ENCODE measurements around the gene DUSP10. TPM values are rescaled to one million over a fixed set of nuclear protein-coding genes. Genes with fewer than 3 reads are reported as not detected.

DUSP10 gene
- total RNA-seq, 1 donor = 62.2 TPM

GRCh38 chr1:221718381-221719277 is 23.3 kb downstream of the DUSP10 start:
- peaks cover 87% of the 10 kb centered on the region for H3K79me2 ChIP-seq (ENCODE audit: insufficient read depth, low read length)
- H2AFZ ChIP-seq (ENCODE audit: low read length) = no peak overlapping the region
- H3K4me1 ChIP-seq (ENCODE audit: insufficient read depth, low read length) = peaks cover 67% of the 10 kb centered on the region
- H3K4me2 ChIP-seq (ENCODE audit: insufficient read depth, low read length) = peak overlapping the region; percentile 53
- H3K36me3 ChIP-seq (ENCODE audit: insufficient read depth, low read length) = no peaks in the 10 kb centered on the region
- no peak for TF ChIP-seq CTCF (IDR thresholded peaks at IDR 0.05; ENCODE audit: extremely low read depth, low read depth, low read length)
- peak overlapping the region; percentile 78 for H3K27ac ChIP-seq (ENCODE audit: low read depth, low read length)
- no peaks in the 10 kb centered on the region for H3K9me3 ChIP-seq (ENCODE audit: low read depth, low read length)
- DNase-seq (ENCODE audit: insufficient read length, low spot score, missing footprints) = peak; percentile 84
- H3K4me3 ChIP-seq (ENCODE audit: insufficient read depth, low read length) = no peak overlapping the region
- no peaks in the 10 kb centered on the region for H3K27me3 ChIP-seq (ENCODE audit: insufficient read depth, low read length)
- no peaks in the 10 kb centered on the region for H4K20me1 ChIP-seq (ENCODE audit: insufficient read depth, low read length)

GRCh38 chr1:221717485-221717853 is 24.4 kb downstream of the DUSP10 start:
- Histone ChIP-seq H3K4me2 (ENCODE audit: insufficient read depth, low read length) (no peak overlapping the region), H4K20me1 (ENCODE audit: insufficient read depth, low read length) (no peaks in the 10 kb centered on the region), H3K79me2 (ENCODE audit: insufficient read depth, low read length) (peaks cover 89% of the 10 kb centered on the region), H3K4me1 (ENCODE audit: insufficient read depth, low read length) (peaks cover 61% of the 10 kb centered on the region), H3K27me3 (ENCODE audit: insufficient read depth, low read length) (no peaks in the 10 kb centered on the region), H3K27ac (ENCODE audit: low read depth, low read length) (peak overlapping the region; percentile 5), H3K4me3 (ENCODE audit: insufficient read depth, low read length) (no peak overlapping the region), H3K9me3 (ENCODE audit: low read depth, low read length) (no peaks in the 10 kb centered on the region), H2AFZ (ENCODE audit: low read length) (no peak overlapping the region), H3K36me3 (ENCODE audit: insufficient read depth, low read length) (no peaks in the 10 kb centered on the region)
- TF ChIP-seq CTCF (IDR thresholded peaks at IDR 0.05; ENCODE audit: extremely low read depth, low read depth, low read length) = no peak
- DNase-seq (ENCODE audit: insufficient read length, low spot score, missing footprints) = no peak

GRCh38 chr1:221716713-221717484 is 25.0 kb downstream of the DUSP10 start:
- Histone ChIP-seq H3K9me3 (ENCODE audit: low read depth, low read length) (no peaks in the 10 kb centered on the region), H3K36me3 (ENCODE audit: insufficient read depth, low read length) (no peaks in the 10 kb centered on the region), H4K20me1 (ENCODE audit: insufficient read depth, low read length) (no peaks in the 10 kb centered on the region), H3K27ac (ENCODE audit: low read depth, low read length) (no peak overlapping the region), H3K4me2 (ENCODE audit: insufficient read depth, low read length) (no peak overlapping the region), H3K79me2 (ENCODE audit: insufficient read depth, low read length) (peaks cover 86% of the 10 kb centered on the region), H3K4me1 (ENCODE audit: insufficient read depth, low read length) (peaks cover 63% of the 10 kb centered on the region), H3K27me3 (ENCODE audit: insufficient read depth, low read length) (no peaks in the 10 kb centered on the region), H3K4me3 (ENCODE audit: insufficient read depth, low read length) (no peak overlapping the region), H2AFZ (ENCODE audit: low read length) (no peak overlapping the region)
- no peak for DNase-seq (ENCODE audit: insufficient read length, low spot score, missing footprints)
- no peak for TF ChIP-seq CTCF (IDR thresholded peaks at IDR 0.05; ENCODE audit: extremely low read depth, low read depth, low read length)

Data from osteoblast (primary cell).